Measurements from ENCODE around the gene PC. TPM values are rescaled to one million over a fixed set of nuclear protein-coding genes. Genes with fewer than 3 reads are reported as not detected.
"Not testable (repeated sequence)": the region's sequence is repeated elsewhere in the genome, so short reads cannot be mapped to it uniquely, and the experiment has no call there.

PC gene
- total RNA-seq, 1 donor from 2014 or later, result 10.5 TPM

- no peaks in the 10 kb centered on the region for H3K9me3 ChIP-seq (ENCODE audit: insufficient read depth, low read depth, low read length)
- no peak for FAIRE-seq
- no peak overlapping the region for H3K4me3 ChIP-seq (ENCODE audit: insufficient read depth, low read depth, low read length)
- TF ChIP-seq CTCF (IDR thresholded peaks at IDR 0.05; ENCODE audit: insufficient read depth, low read depth, low read length), result no peak
- no peak for TF ChIP-seq EZH2 (IDR thresholded peaks at IDR 0.05; ENCODE audit: insufficient read depth, low read length)
- H3K9me3 Mint-ChIP-seq (ENCODE audit: unreplicated experiment), result no peaks in the 10 kb centered on the region
- H4K20me1 ChIP-seq (ENCODE audit: insufficient read depth, low read length), result peaks cover 15% of the 10 kb centered on the region
- no peak overlapping the region for H3K27ac ChIP-seq (ENCODE audit: low read depth, low read length)
- peak; percentile 31 for DNase-seq (ENCODE audit: low read depth)
- H3K36me3 Mint-ChIP-seq (ENCODE audit: low read depth, unreplicated experiment), result peaks cover 6% of the 10 kb centered on the region
- H3K27me3 Mint-ChIP-seq (ENCODE audit: low read depth, unreplicated experiment), result no peaks in the 10 kb centered on the region
- H3K9ac ChIP-seq (ENCODE audit: low read length), result no peak overlapping the region
- H3K4me1 ChIP-seq (ENCODE audit: insufficient read depth, low read length), result no peaks in the 10 kb centered on the region
- no peak overlapping the region for H3K4me2 ChIP-seq (ENCODE audit: low read length)
- no peak overlapping the region for H3K4me3 Mint-ChIP-seq (ENCODE audit: unreplicated experiment)
- H3K4me1 Mint-ChIP-seq (ENCODE audit: low read depth, unreplicated experiment), result peaks cover 11% of the 10 kb centered on the region
- H2AFZ ChIP-seq (ENCODE audit: low read depth, low read length), result no peak overlapping the region
- H3K79me2 ChIP-seq (ENCODE audit: insufficient read depth, low read length), result peaks cover 10% of the 10 kb centered on the region
- H3K27me3 ChIP-seq (ENCODE audit: insufficient read depth, low read length), result no peaks in the 10 kb centered on the region
- no peak overlapping the region for H3K27ac Mint-ChIP-seq (ENCODE audit: unreplicated experiment)
- no peaks in the 10 kb centered on the region for H3K36me3 ChIP-seq (ENCODE audit: insufficient read depth, low read length)
Observed at GRCh38 chr11:66835768-66836405, 122.3 kb downstream of the PC start.

DNA sequence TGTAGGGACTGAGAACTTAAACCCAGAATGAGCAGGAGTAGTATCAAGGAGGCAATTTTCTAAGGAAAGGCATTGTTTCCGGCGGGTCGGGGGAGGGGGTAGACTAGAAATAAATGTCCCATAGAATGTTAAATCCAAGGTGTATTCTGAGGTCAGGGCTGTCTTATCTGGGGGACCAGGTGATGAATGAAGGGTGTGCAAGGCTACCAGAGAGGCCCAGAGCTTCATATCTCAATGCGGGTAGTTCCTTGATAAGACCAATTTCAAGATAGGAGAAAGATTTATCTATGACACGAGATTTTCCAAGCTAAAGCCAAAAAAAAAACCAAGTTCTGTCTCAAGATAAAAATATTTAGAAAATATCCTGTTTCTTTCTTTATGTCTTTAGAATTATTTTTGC, 123.2 kb downstream of the PC start:
- FAIRE-seq (no peak), DNase-seq (ENCODE audit: low read depth) (no peak)
- Mint-ChIP-seq H3K27me3 (ENCODE audit: low read depth, unreplicated experiment) (no peaks in the 10 kb centered on the region), H3K4me1 (ENCODE audit: low read depth, unreplicated experiment) (peaks cover 4% of the 10 kb centered on the region), H3K4me3 (ENCODE audit: unreplicated experiment) (no peak overlapping the region), H3K36me3 (ENCODE audit: low read depth, unreplicated experiment) (no peaks in the 10 kb centered on the region), H3K9me3 (ENCODE audit: unreplicated experiment) (no peaks in the 10 kb centered on the region), H3K27ac (ENCODE audit: unreplicated experiment) (no peak overlapping the region)
- no peaks in the 10 kb centered on the region for H3K9me3 ChIP-seq (ENCODE audit: insufficient read depth, low read depth, low read length)
- no peak overlapping the region for H2AFZ ChIP-seq (ENCODE audit: low read depth, low read length)
- no peak overlapping the region for H3K9ac ChIP-seq (ENCODE audit: low read length)
- no peaks in the 10 kb centered on the region for H3K4me1 ChIP-seq (ENCODE audit: insufficient read depth, low read length)
- no peaks in the 10 kb centered on the region for H3K36me3 ChIP-seq (ENCODE audit: insufficient read depth, low read length)
- H4K20me1 ChIP-seq (ENCODE audit: insufficient read depth, low read length), result peaks cover 6% of the 10 kb centered on the region
- H3K79me2 ChIP-seq (ENCODE audit: insufficient read depth, low read length), result peaks cover 4% of the 10 kb centered on the region
- H3K4me2 ChIP-seq (ENCODE audit: low read length), result no peak overlapping the region
- no peak overlapping the region for H3K27ac ChIP-seq (ENCODE audit: low read depth, low read length)
- TF ChIP-seq EZH2 (IDR thresholded peaks at IDR 0.05; ENCODE audit: insufficient read depth, low read length), result no peak
- no peak overlapping the region for H3K4me3 ChIP-seq (ENCODE audit: insufficient read depth, low read depth, low read length)
- H3K27me3 ChIP-seq (ENCODE audit: insufficient read depth, low read length), result no peaks in the 10 kb centered on the region

DNA sequence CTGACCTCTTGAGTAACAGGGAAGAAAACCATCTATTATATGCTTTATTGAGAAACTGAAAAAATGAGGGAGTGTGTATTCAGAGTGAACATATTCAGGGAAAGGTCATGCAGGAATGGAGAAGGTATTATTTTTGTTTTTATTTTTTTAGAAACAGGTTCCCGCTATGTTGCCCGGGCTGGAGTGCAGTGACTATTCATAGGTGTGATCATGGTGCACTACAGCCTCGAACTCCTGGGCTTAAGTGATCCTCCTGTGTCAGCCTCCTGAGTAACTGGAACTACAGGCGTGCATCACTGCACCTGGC, 123.7 kb downstream of the PC start:
- Mint-ChIP-seq H3K9me3 (ENCODE audit: unreplicated experiment) (no peaks in the 10 kb centered on the region), H3K4me1 (ENCODE audit: low read depth, unreplicated experiment) (peaks cover 4% of the 10 kb centered on the region), H3K27ac (ENCODE audit: unreplicated experiment) (no peak overlapping the region), H3K4me3 (ENCODE audit: unreplicated experiment) (no peak overlapping the region), H3K36me3 (ENCODE audit: low read depth, unreplicated experiment) (no peaks in the 10 kb centered on the region), H3K27me3 (ENCODE audit: low read depth, unreplicated experiment) (no peaks in the 10 kb centered on the region)
- no peaks in the 10 kb centered on the region for H3K36me3 ChIP-seq (ENCODE audit: insufficient read depth, low read length)
- DNase-seq (ENCODE audit: low read depth), result no peak
- no peaks in the 10 kb centered on the region for H3K4me1 ChIP-seq (ENCODE audit: insufficient read depth, low read length)
- H4K20me1 ChIP-seq (ENCODE audit: insufficient read depth, low read length), result peaks cover 3% of the 10 kb centered on the region
- no peaks in the 10 kb centered on the region for H3K9me3 ChIP-seq (ENCODE audit: insufficient read depth, low read depth, low read length)
- H3K79me2 ChIP-seq (ENCODE audit: insufficient read depth, low read length), result no peaks in the 10 kb centered on the region
- FAIRE-seq, result no peak
- H2AFZ ChIP-seq (ENCODE audit: low read depth, low read length), result no peak overlapping the region
- H3K4me2 ChIP-seq (ENCODE audit: low read length), result no peak overlapping the region
- no peak for TF ChIP-seq CTCF (IDR thresholded peaks at IDR 0.05; ENCODE audit: insufficient read depth, low read depth, low read length)
- no peak for TF ChIP-seq EZH2 (IDR thresholded peaks at IDR 0.05; ENCODE audit: insufficient read depth, low read length)
- H3K27me3 ChIP-seq (ENCODE audit: insufficient read depth, low read length), result no peaks in the 10 kb centered on the region
- H3K9ac ChIP-seq (ENCODE audit: low read length), result no peak overlapping the region
- H3K27ac ChIP-seq (ENCODE audit: low read depth, low read length), result no peak overlapping the region
- no peak overlapping the region for H3K4me3 ChIP-seq (ENCODE audit: insufficient read depth, low read depth, low read length)

DNA sequence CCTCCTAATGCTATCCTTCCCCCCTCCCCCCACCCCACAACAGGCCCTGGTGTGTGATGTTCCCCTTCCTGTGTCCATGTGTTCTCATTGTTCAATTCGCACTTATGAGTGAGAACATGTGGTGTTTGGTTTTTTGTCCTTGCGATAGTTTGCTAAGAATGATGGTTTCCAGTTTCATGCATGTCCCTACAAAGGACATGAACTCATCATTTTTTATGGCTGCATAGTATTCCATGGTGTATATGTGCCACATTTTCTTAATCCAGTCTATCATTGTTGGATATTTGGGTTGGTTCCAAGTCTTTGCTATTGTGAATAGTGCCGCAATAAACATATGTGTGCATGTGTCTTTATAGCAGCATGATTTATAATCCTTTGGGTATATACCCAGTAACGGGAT, 133.6 kb downstream of the PC start:
- not testable (repeated sequence) for H4K20me1 ChIP-seq (ENCODE audit: insufficient read depth, low read length); H3K4me1 ChIP-seq (ENCODE audit: insufficient read depth, low read length); H3K27me3 Mint-ChIP-seq (ENCODE audit: low read depth, unreplicated experiment); H3K4me3 Mint-ChIP-seq (ENCODE audit: unreplicated experiment); H2AFZ ChIP-seq (ENCODE audit: low read depth, low read length); H3K4me2 ChIP-seq (ENCODE audit: low read length); H3K27me3 ChIP-seq (ENCODE audit: insufficient read depth, low read length); H3K9me3 Mint-ChIP-seq (ENCODE audit: unreplicated experiment); FAIRE-seq; DNase-seq (ENCODE audit: low read depth); H3K36me3 Mint-ChIP-seq (ENCODE audit: low read depth, unreplicated experiment); H3K9me3 ChIP-seq (ENCODE audit: insufficient read depth, low read depth, low read length); H3K27ac Mint-ChIP-seq (ENCODE audit: unreplicated experiment); H3K9ac ChIP-seq (ENCODE audit: low read length); H3K79me2 ChIP-seq (ENCODE audit: insufficient read depth, low read length); H3K36me3 ChIP-seq (ENCODE audit: insufficient read depth, low read length); H3K27ac ChIP-seq (ENCODE audit: low read depth, low read length); H3K4me3 ChIP-seq (ENCODE audit: insufficient read depth, low read depth, low read length); H3K4me1 Mint-ChIP-seq (ENCODE audit: low read depth, unreplicated experiment)

Measured in astrocyte (in vitro differentiated cells and primary cell).